ENCODE data around the gene TCAF1. TPM values are rescaled to one million over a fixed set of nuclear protein-coding genes. Genes with fewer than 3 reads are reported as not detected.

The TCAF1 gene
- total and polyA plus RNA-seq, 12 donors = 41.3 to 177 (median 117) TPM

- peaks cover 0 to 7% (median 5%) of the 10 kb centered on the region in 3 donors for H3K9me3 ChIP-seq (replicated peaks in 1 of 3)
- no peaks in the 10 kb centered on the region for H3K27me3 ChIP-seq
- no peaks in the 10 kb centered on the region for H3K36me3 ChIP-seq (replicated peaks in 1 of 2)
- no peak overlapping the region for H3K27ac ChIP-seq
- intact Hi-C loops (cut with DNase I) = no loop called here
- DNase-seq = no peak
- H3K4me3 ChIP-seq = no peak overlapping the region
- no peak for TF ChIP-seq CTCF (IDR thresholded peaks at IDR 0.05)
- no peak for TF ChIP-seq POLR2A (IDR thresholded peaks at IDR 0.05)
- peaks cover 10 to 31% of the 10 kb centered on the region in 2 donors for H3K4me1 ChIP-seq (replicated peaks in 1 of 2)
Observed at GRCh38 chr7:143896667-143897066, 5.3 kb downstream of the TCAF1 start.

GRCh38 chr7:143892527-143893300 lies 9.3 kb downstream of the TCAF1 start:
- H3K27ac ChIP-seq = no peak overlapping the region
- intact Hi-C loops (cut with DNase I) = no loop called here
- no peaks in the 10 kb centered on the region for H3K36me3 ChIP-seq (replicated peaks in 1 of 2)
- TF ChIP-seq CTCF (IDR thresholded peaks at IDR 0.05) = no peak
- no peak for TF ChIP-seq POLR2A (IDR thresholded peaks at IDR 0.05)
- WGBS, 4 donors = 88 to 98% (median 95%) methylated on average over 5 of the region's 5 CpGs
- DNase-seq = no peak
- H3K9me3 ChIP-seq (replicated peaks in 1 of 3) = peaks cover 0 to 7% (median 5%) of the 10 kb centered on the region in 3 donors
- no peaks in the 10 kb centered on the region for H3K27me3 ChIP-seq
- no peak overlapping the region for H3K4me3 ChIP-seq
- H3K4me1 ChIP-seq (replicated peaks in 1 of 2) = no peaks in the 10 kb centered on the region

GRCh38 chr7:143891457-143891856 lies 10.5 kb downstream of the TCAF1 start:
- intact Hi-C loops (cut with DNase I) = no loop called here
- H3K4me1 ChIP-seq (replicated peaks in 1 of 2) = no peaks in the 10 kb centered on the region
- H3K27me3 ChIP-seq = no peaks in the 10 kb centered on the region
- H3K36me3 ChIP-seq (replicated peaks in 1 of 2) = no peaks in the 10 kb centered on the region
- peaks cover 0 to 7% (median 5%) of the 10 kb centered on the region in 3 donors for H3K9me3 ChIP-seq (replicated peaks in 1 of 3)
- no peak for DNase-seq
- no peak overlapping the region for H3K4me3 ChIP-seq
- H3K27ac ChIP-seq = no peak overlapping the region
- TF ChIP-seq CTCF (IDR thresholded peaks at IDR 0.05) = no peak
- TF ChIP-seq POLR2A (IDR thresholded peaks at IDR 0.05) = no peak
- WGBS, 4 donors = 68 to 75% (median 72%) methylated on average over 2 of the region's 2 CpGs

GRCh38 chr7:143890558-143890957 lies 11.4 kb downstream of the TCAF1 start:
- 94 to 100% (median 98%) methylated on average over 2 of the region's 2 CpGs for WGBS, 4 donors
- intact Hi-C loops (cut with DNase I) = no loop called here
- DNase-seq = no peak
- Histone ChIP-seq H3K9me3 (replicated peaks in 1 of 3) (peaks cover 0 to 7% (median 0%) of the 10 kb centered on the region in 3 donors), H3K36me3 (replicated peaks in 1 of 2) (no peaks in the 10 kb centered on the region), H3K4me1 (replicated peaks in 1 of 2) (peaks cover 0 to 4% of the 10 kb centered on the region in 2 donors), H3K4me3 (no peak overlapping the region), H3K27me3 (no peaks in the 10 kb centered on the region), H3K27ac (no peak overlapping the region)
- no peak for TF ChIP-seq CTCF (IDR thresholded peaks at IDR 0.05)
- no peak for TF ChIP-seq POLR2A (IDR thresholded peaks at IDR 0.05)
